GM21717 (cell line): ENCODE measurements around the gene MAGEB18.

Experiments
- ATAC-seq: cut with Tn5 transposase; IDR thresholded peaks from one replicate; pipeline ENCODE4 v1.9.1; 2021; ENCODE audit warnings: mild to moderate bottlenecking, moderate library complexity; ENCODE audit not compliant: unreplicated experiment

The MAGEB18 gene

DNA sequence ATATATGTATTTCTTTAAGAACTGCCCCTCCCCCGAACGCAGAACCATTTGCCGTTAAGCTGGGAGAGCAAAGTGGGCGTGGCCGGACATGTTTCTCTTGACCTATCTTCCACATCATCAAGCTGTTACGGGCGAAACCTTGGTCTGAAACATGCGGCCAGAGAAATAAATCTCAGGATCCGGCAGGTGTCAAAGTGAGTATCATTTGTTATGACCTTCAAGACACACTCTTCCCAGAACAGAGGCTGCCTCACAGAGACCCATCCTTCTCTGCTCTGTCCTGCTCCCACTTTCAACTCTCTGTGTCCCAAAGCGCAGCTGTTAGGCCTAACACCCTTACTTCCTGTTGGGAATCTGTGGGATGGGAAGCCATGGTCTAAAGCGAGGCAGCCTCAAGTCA lies at the start of gene MAGEB18:
TSS of gene MAGEB18 (plus strand) at position 70 of the 400 bp plus-strand sequence. CDS start 643 bp downstream, outside the sequence.
- no peak for ATAC-seq

DNA sequence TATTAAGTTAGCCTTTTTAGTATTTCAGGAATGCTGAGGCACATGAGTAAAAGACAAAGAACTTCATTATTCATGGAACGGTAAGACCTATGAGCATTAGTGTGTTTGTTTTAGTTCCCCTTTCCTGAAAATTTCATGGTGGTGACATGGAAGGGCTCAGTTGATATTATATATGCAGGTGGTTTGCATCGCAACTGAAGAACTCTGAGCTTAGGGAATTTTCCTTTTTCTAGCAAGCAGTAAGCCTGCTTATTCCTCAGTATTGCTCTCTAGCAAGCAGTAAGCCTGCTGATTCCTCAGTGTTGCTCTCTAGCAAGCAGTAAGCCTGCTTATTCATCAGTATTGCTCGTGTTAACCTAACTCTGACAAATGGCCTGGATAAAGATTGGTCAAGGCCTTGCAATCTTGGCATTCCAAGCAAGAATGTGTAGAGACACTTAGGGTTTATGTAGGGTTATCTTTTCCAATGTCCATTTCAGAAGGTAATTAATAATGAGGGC lies 37.7 kb upstream of the MAGEB18 start:
- ATAC-seq: no peak

DNA sequence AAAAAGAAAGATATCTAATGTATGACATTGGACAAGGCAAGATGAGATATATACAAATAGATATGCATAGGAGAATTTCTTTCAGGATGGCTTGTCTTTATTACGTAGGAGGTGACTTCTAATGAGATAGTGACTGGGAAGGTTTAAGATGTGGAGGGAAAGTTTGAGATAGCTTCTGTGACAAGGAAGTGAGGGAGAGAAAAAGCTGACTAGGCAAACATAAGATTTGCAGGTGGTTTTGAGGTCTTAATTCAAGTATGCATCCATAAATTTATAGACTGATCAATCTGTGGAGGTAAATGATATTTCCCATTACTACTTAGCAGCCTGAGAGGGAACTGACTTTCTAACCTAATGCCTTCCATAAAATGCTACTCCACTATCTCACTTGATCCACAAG lies 29.0 kb upstream of the MAGEB18 start:
- ATAC-seq: no peak

DNA sequence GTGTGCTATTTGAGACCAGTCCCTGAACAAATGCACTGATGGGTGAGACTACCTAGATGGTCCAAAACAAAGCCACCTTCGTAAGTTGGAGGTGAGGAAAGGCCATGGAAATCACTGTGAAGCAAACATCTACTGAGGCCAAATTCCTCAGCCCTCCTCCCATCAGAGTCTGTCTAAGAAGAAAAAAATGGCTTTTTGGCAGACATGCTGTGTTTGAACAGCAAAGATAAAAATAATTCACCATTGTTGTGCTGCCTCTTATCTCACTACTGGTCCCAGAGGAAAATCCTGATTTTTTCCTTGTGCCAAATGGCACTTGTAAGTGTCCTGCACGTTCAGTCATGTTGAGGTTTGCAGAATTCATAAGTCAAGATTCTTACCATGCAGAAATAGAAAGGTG lies 7.9 kb downstream of the MAGEB18 start:
- ATAC-seq: no peak

DNA sequence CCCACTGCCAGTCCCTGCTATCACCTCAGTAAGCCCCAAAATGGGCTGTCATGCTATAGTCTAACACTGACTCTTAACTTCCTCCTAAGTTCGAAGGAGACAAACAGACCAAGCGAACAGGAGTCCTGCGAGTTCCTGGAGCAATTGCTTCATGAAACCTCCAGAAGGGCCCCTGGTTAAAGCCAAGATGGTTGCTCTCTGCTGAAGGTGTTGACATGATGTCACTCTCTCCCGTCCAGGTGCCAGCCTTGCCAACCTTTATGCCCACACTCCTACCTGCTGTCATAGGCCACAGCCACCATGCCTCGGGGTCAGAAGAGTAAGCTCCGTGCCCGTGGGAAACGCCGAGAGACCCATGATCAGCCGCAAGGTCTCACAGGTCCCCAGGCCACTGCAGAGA lies 22.2 kb downstream of the MAGEB18 start, which contains the start of gene MAGEB6B:
TSS of gene MAGEB6B (plus strand) at position 301 of the 400 bp plus-strand sequence. CDS start at position 301, 0 bp downstream.
- no peak for ATAC-seq
